ENCODE measurements around the gene IQSEC3. TPM values are rescaled to one million over a fixed set of nuclear protein-coding genes. Genes with fewer than 3 reads are reported as not detected.

The IQSEC3 gene
- total RNA-seq, 1 donor = under 0.01 TPM

GRCh38 chr12:165862-166368, 99.3 kb downstream of the IQSEC3 start:
- no peak for DNase-seq (ENCODE audit: low read depth)
- H3K4me3 ChIP-seq (ENCODE audit: low read depth, low read length) = no peak overlapping the region
- TF ChIP-seq CTCF (IDR thresholded peaks at IDR 0.05; ENCODE audit: insufficient read depth, low read depth, low read length) = no peak

GRCh38 chr12:166425-167075, 100.0 kb downstream of the IQSEC3 start:
- TF ChIP-seq CTCF (IDR thresholded peaks at IDR 0.05; ENCODE audit: insufficient read depth, low read depth, low read length) = no peak
- no peak overlapping the region for H3K4me3 ChIP-seq (ENCODE audit: low read depth, low read length)
- no peak for DNase-seq (ENCODE audit: low read depth)

GRCh38 chr12:167959-168600, 101.5 kb downstream of the IQSEC3 start:
- TF ChIP-seq CTCF (IDR thresholded peaks at IDR 0.05; ENCODE audit: insufficient read depth, low read depth, low read length) = no peak
- H3K4me3 ChIP-seq (ENCODE audit: low read depth, low read length) = no peak overlapping the region
- DNase-seq (ENCODE audit: low read depth) = no peak

GRCh38 chr12:168763-169525, 102.4 kb downstream of the IQSEC3 start:
- no peak for TF ChIP-seq CTCF (IDR thresholded peaks at IDR 0.05; ENCODE audit: insufficient read depth, low read depth, low read length)

GRCh38 chr12:169528-170370, 103.2 kb downstream of the IQSEC3 start:
- DNase-seq (ENCODE audit: low read depth) = no peak
- TF ChIP-seq CTCF (IDR thresholded peaks at IDR 0.05; ENCODE audit: insufficient read depth, low read depth, low read length) = peak; percentile 7
- no peak overlapping the region for H3K4me3 ChIP-seq (ENCODE audit: low read depth, low read length)

More at GRCh38 chr12:168763-169525, 102.4 kb downstream of the IQSEC3 start:
- H3K4me3 ChIP-seq (ENCODE audit: low read depth, low read length) = no peak overlapping the region
- peak; percentile 30 for DNase-seq (ENCODE audit: low read depth)

Data from fibroblast of villous mesenchyme (primary cell).